CD4-positive, CD25-positive, alpha-beta regulatory T cell (primary cell): ENCODE results near the gene WWP2. TPM values are rescaled to one million over a fixed set of nuclear protein-coding genes. Genes with fewer than 3 reads are reported as not detected.

Source experiments
- ATAC-seq, 2 donors: fragments of 150-1000 bp; cut with Tn5 transposase; one replicate each; pipeline ENCODE4 v1.10.0; 2021; ENCODE audit warnings: low read depth in 2 of 2, moderate number of reproducible peaks in 2 of 2, moderate library complexity in 1 of 2
- DNase-seq, 3 donors: peaks; one replicate each; pipeline versions ENCODE4 v3.0.0 to v3.0.0-alpha.2; 2012 to 2022; ENCODE audit warnings: mixed read lengths in 1 of 3
- H3K27ac ChIP-seq: one replicate; pipeline ENCODE4 v1.7.0; 2013; ENCODE audit warnings: mild to moderate bottlenecking, low read length; ENCODE audit not compliant: insufficient read depth, poor library complexity, severe bottlenecking
- H3K27me3 ChIP-seq: one replicate; pipeline ENCODE4 v1.7.0; 2013; ENCODE audit warnings: low read length; ENCODE audit not compliant: control insufficient read depth, insufficient read depth
- H3K36me3 ChIP-seq: one replicate; pipeline ENCODE4 v1.7.0; 2013; ENCODE audit warnings: mild to moderate bottlenecking, low read length, moderate library complexity; ENCODE audit not compliant: control insufficient read depth, insufficient read depth
- H3K4me1 ChIP-seq: 2 replicates; pipeline ENCODE4 v1.7.0; 2013; ENCODE audit warnings: mild to moderate bottlenecking, low read length; ENCODE audit not compliant: insufficient read depth, control insufficient read depth, poor library complexity, severe bottlenecking
- H3K4me3 ChIP-seq: one replicate; pipeline ENCODE4 v1.7.0; 2013; ENCODE audit warnings: low read depth, mild to moderate bottlenecking, low read length, moderate library complexity
- H3K9me3 ChIP-seq, 2 experiments: 1 replicate in 1 of 2; 2 replicates in 1 of 2; pipeline ENCODE4 v1.7.0; 2013; ENCODE audit warnings: low read length in 2 of 2, mild to moderate bottlenecking in 1 of 2, moderate library complexity in 1 of 2; ENCODE audit not compliant: control insufficient read depth in 2 of 2
- H3K27ac Mint-ChIP-seq, 3 donors: one replicate each; pipeline ENCODE4 v1.8.0; 2020 to 2022; ENCODE audit warnings: mild to moderate bottlenecking in 3 of 3, mixed read lengths in 3 of 3, moderate library complexity in 2 of 3
- H3K27me3 Mint-ChIP-seq: one replicate; pipeline ENCODE4 v1.8.0; 2022; ENCODE audit warnings: mild to moderate bottlenecking, mixed read lengths
- H3K36me3 Mint-ChIP-seq: one replicate; pipeline ENCODE4 v1.8.0; 2020; ENCODE audit warnings: mixed read lengths
- H3K4me1 Mint-ChIP-seq, 4 donors: one replicate each; pipeline ENCODE4 v1.8.0; 2020 to 2022; ENCODE audit warnings: mixed read lengths in 4 of 4, mild to moderate bottlenecking in 1 of 4
- H3K4me3 Mint-ChIP-seq, 4 donors: one replicate each; pipeline ENCODE4 v1.8.0; 2020 to 2022; ENCODE audit warnings: mild to moderate bottlenecking in 4 of 4, mixed read lengths in 4 of 4, moderate library complexity in 3 of 4
- H3K9me3 Mint-ChIP-seq, 7 donors: one replicate each; pipeline ENCODE4 v1.8.0; 2020 to 2022; ENCODE audit warnings: mixed read lengths in 7 of 7, mild to moderate bottlenecking in 3 of 7, moderate library complexity in 2 of 7
- polyA plus RNA-seq, 4 donors: library from polyadenylated mRNA; unstranded; fragments of 300-500 nt; fragmentation: Illumina TruSeq; gene quantifications; one replicate each; pipeline ENCODE4 v1.2.3, GENCODE V29; 2021
- total RNA-seq: library from RNA; stranded (reverse); gene quantifications from one replicate; pipeline ENCODE4 v1.2.3, GENCODE V29; 2022

The WWP2 gene
- total and polyA plus RNA-seq, 5 donors from 2014 or later, result 36.3 to 93.0 (median 41.5) TPM

DNA sequence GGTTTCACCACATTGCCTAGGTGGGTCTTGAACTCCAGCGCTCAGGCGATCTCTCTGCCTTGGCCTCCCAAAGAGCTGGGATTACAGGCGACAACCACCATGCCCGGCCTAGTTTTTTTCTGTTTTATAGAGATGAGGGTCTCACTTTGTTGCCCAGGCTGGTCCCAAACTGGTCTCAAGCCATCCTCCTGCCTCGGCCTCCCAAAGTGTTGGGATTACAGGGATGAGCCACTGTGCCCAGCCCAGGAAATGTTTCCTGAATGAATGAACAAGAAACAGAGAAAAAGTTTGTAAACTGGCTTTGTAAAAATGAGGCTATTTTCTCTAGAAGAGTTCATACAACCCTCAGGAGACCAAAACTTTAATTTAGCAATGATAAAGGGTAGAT, 68.0 kb downstream of the WWP2 start:
- H3K36me3 Mint-ChIP-seq, result peaks cover 18% of the 10 kb centered on the region

DNA sequence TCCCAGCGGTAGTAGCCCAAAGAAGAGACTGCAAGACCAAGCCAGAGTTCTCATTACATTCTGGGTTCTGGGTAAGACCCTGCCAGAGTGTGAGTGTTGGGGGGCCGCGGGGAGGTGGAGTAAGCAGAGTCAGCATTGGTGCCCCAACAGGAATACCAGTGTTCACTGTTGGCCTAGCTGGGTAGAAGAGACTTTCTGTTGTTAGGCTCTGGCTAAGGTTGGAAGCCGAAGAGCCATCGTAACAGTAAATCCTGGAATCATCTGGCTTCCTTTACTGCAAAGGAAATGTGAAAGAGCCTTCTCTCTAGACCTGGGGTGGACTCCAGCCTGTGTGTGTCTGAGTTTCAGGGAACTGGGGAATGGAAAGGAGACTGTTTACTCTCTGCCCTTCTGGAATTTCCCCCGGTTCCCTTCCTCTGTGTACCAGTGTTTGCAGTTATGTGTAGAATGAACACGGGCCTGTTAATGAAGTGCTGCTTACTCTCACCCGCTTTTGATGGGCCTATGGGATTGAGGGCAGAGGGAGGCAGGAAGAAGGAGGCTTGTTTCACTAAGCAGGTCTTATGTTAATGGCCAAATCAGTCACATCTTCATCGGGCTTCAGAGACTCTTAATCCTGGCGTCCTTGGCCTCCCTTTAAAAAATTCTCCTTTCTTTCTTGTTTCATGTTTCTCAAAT, 68.5 kb downstream of the WWP2 start:
- Mint-ChIP-seq H3K27ac (peak overlapping the region in 1 of 3 donors; percentile 20), H3K4me1 (peaks cover 2 to 10% (median 8%) of the 10 kb centered on the region in 4 donors)
- H3K4me3 ChIP-seq, result no peak overlapping the region

More for the DNA sequence above, 68.0 kb downstream of the WWP2 start:
- H3K4me1 ChIP-seq, result no peaks in the 10 kb centered on the region
- no peaks in the 10 kb centered on the region for H3K27me3 ChIP-seq
- DNase-seq (no peak), ATAC-seq (no peak)
- peaks cover 2 to 10% (median 8%) of the 10 kb centered on the region in 4 donors for H3K4me1 Mint-ChIP-seq
- no peaks in the 10 kb centered on the region for H3K9me3 Mint-ChIP-seq
- peaks cover 15% of the 10 kb centered on the region for H3K36me3 ChIP-seq
- no peaks in the 10 kb centered on the region for H3K27me3 Mint-ChIP-seq
- H3K4me3 Mint-ChIP-seq, result no peak overlapping the region
- no peak overlapping the region for H3K27ac ChIP-seq
- H3K9me3 ChIP-seq, result no peaks in the 10 kb centered on the region
- no peak overlapping the region for H3K4me3 ChIP-seq
- peak overlapping the region in 1 of 3 donors; percentile 20 for H3K27ac Mint-ChIP-seq

GRCh38 chr16:69831212-69832123, 69.3 kb downstream of the WWP2 start:
- no peaks in the 10 kb centered on the region for H3K9me3 ChIP-seq
- no peak overlapping the region for H3K27ac ChIP-seq
- H3K4me3 ChIP-seq, result no peak overlapping the region
- Mint-ChIP-seq H3K36me3 (peaks cover 18% of the 10 kb centered on the region), H3K4me1 (peaks cover 2 to 10% (median 8%) of the 10 kb centered on the region in 4 donors), H3K9me3 (no peaks in the 10 kb centered on the region), H3K27ac (no peak overlapping the region), H3K27me3 (no peaks in the 10 kb centered on the region), H3K4me3 (no peak overlapping the region)
- ATAC-seq (no peak), DNase-seq (no peak)
- H3K27me3 ChIP-seq, result no peaks in the 10 kb centered on the region
- H3K4me1 ChIP-seq, result no peaks in the 10 kb centered on the region
- peaks cover 15% of the 10 kb centered on the region for H3K36me3 ChIP-seq

More for the DNA sequence above, 68.5 kb downstream of the WWP2 start:
- Histone ChIP-seq H3K36me3 (peaks cover 15% of the 10 kb centered on the region), H3K9me3 (no peaks in the 10 kb centered on the region), H3K27ac (no peak overlapping the region), H3K27me3 (no peaks in the 10 kb centered on the region), H3K4me1 (no peaks in the 10 kb centered on the region)
- H3K36me3 Mint-ChIP-seq, result peaks cover 18% of the 10 kb centered on the region
- DNase-seq, result no peak
- no peaks in the 10 kb centered on the region for H3K9me3 Mint-ChIP-seq
- no peak for ATAC-seq
- H3K4me3 Mint-ChIP-seq, result no peak overlapping the region
- no peaks in the 10 kb centered on the region for H3K27me3 Mint-ChIP-seq

DNA sequence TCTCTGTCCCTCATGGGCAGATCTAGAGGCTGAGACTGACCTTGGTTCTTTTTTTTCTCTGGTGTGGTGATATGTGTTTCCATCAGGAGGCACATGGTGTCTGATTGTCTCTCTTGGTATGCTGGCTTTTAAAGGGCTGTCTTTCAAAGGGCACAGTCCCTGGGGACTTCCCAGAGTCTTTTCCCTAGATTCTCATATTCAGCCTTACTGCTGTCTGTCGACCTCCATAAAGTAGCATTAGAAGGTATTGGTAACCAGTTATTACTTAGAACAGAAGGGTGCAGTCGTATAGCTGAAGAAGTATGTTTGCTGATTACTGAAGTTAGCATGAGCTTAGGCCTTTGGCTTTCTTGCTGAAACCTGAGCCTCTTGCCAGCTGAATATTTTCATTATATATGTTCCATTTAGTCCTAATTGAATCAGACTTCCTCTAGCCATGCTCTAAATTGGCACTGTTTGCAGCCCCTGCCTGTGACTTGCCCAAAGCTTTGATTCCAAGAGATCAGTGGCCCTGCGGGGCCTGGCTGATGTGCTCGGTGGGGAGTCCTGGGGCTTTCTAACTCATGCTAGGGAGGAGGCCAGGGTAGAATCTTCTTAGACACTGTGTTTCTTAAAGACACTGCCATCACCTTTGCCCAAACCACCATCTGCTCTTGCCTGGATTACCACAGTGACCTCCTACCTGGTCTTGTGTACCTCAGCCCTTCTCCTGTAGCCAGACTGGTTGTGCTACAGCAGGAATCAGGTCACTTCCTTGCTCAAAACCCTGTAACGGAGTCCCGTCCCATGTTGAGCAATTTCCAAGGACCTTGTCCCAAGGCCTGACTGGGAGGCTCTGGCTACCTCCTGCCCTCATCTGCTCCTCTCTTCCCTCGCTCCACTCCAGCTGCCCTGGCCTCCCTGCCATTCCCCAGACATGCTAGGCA, 71.5 kb downstream of the WWP2 start:
- Mint-ChIP-seq H3K4me3 (no peak overlapping the region), H3K9me3 (no peaks in the 10 kb centered on the region), H3K27me3 (no peaks in the 10 kb centered on the region), H3K27ac (peak overlapping the region in 2 of 3 donors; percentile 36 to 70), H3K4me1 (peaks cover 2 to 9% (median 8%) of the 10 kb centered on the region in 4 donors), H3K36me3 (peaks cover 25% of the 10 kb centered on the region)
- ATAC-seq (no peak), DNase-seq (no peak)
- Histone ChIP-seq H3K27ac (no peak overlapping the region), H3K36me3 (peaks cover 6% of the 10 kb centered on the region), H3K4me1 (no peaks in the 10 kb centered on the region), H3K27me3 (no peaks in the 10 kb centered on the region), H3K4me3 (no peak overlapping the region), H3K9me3 (no peaks in the 10 kb centered on the region)

DNA sequence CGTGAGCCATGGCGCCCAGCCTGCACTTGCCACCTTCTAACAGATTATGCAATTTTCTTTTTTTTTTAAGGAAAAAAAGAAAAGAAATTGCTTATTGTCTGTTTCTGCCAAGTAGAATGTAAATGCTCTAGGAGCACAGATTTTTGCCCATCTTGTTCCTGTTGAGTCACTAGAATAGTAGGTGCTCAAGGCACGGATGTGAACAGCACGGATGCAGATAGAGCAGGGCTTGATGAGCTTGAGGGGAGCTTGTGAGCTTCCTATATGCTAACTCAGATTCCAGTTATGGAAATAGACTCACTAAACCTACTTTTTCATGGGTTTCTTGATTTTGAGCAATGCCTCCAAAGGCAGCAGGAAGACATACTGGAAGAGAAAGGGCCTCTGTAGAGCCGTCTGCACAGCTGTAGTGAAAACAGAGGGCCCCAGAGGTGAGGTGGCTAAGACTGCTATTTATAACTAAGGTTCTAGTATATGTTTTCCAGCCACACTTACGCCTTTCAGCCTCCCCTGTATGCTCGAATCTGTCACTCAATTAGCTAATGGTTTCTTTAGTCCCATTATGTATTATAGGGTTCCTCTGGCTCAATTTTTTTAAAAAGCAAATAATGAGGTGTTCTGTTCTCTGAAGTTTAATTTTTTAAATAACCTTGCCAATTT, 72.8 kb downstream of the WWP2 start:
- no peak for ATAC-seq
- peaks cover 2 to 10% (median 7%) of the 10 kb centered on the region in 4 donors for H3K4me1 Mint-ChIP-seq
- H3K27ac Mint-ChIP-seq, result no peak overlapping the region
- H3K4me1 ChIP-seq, result no peaks in the 10 kb centered on the region
- no peaks in the 10 kb centered on the region for H3K9me3 Mint-ChIP-seq
- H3K4me3 Mint-ChIP-seq, result no peak overlapping the region
- H3K27me3 Mint-ChIP-seq, result no peaks in the 10 kb centered on the region
- H3K9me3 ChIP-seq, result no peaks in the 10 kb centered on the region
- H3K36me3 ChIP-seq, result peaks cover 5% of the 10 kb centered on the region
- H3K27ac ChIP-seq, result no peak overlapping the region
- no peaks in the 10 kb centered on the region for H3K27me3 ChIP-seq
- H3K36me3 Mint-ChIP-seq, result peaks cover 20% of the 10 kb centered on the region
- no peak for DNase-seq
- no peak overlapping the region for H3K4me3 ChIP-seq

DNA sequence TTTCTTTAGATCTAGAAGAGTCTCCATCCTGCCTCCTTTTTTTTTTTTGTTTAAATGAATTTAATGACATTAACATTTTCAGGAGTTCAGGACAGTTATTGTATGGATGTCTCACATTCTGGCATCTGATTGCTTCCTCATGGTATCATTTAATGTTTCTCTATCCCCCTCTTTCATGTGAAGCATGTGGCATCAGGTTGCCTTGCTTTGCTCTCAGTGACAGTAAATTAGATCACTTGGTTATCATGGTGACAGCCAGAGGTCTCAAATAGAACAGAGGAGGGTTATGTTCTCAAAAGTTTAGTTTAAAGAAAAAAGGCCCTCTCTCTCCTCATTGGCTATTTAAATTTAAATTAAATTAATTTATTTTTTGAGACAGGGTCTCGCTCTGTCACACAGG, 74.1 kb downstream of the WWP2 start:
- no peak overlapping the region for H3K4me3 ChIP-seq
- Mint-ChIP-seq H3K4me3 (no peak overlapping the region), H3K27ac (no peak overlapping the region), H3K4me1 (peaks cover under 1 to 8% (median 3%) of the 10 kb centered on the region in 4 donors), H3K36me3 (peaks cover 32% of the 10 kb centered on the region), H3K9me3 (no peaks in the 10 kb centered on the region), H3K27me3 (no peaks in the 10 kb centered on the region)
- ATAC-seq, result no peak
- no peaks in the 10 kb centered on the region for H3K27me3 ChIP-seq
- DNase-seq, result no peak
- no peaks in the 10 kb centered on the region for H3K9me3 ChIP-seq
- no peak overlapping the region for H3K27ac ChIP-seq
- H3K4me1 ChIP-seq, result no peaks in the 10 kb centered on the region
- peaks cover 18% of the 10 kb centered on the region for H3K36me3 ChIP-seq

DNA sequence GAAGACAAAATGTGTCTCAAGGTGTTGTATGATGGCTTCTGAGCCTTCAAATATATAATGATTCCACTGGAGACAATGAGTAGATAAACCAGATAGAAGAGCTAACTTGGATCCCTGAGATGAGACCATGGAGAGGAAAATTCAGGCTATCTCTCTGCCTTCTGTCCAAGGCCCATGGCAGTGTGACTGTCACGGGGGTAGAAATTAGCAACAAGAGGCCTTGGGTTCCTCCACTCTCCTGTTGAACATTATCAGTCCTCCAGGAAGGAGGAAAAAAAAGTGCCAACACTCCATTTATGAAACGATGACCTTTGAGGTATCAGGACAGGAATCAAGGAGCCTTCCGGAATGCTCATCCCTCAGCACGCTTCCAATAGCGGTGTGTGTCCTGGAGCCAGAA, 75.2 kb downstream of the WWP2 start:
- Histone ChIP-seq H3K4me1 (no peaks in the 10 kb centered on the region), H3K4me3 (no peak overlapping the region), H3K27ac (no peak overlapping the region), H3K9me3 (no peaks in the 10 kb centered on the region), H3K27me3 (no peaks in the 10 kb centered on the region), H3K36me3 (peaks cover 29% of the 10 kb centered on the region)
- Mint-ChIP-seq H3K4me1 (peaks cover 0 to 6% (median 5%) of the 10 kb centered on the region in 4 donors), H3K9me3 (no peaks in the 10 kb centered on the region), H3K36me3 (peaks cover 43% of the 10 kb centered on the region), H3K27ac (peak overlapping the region in 1 of 3 donors; percentile 83), H3K27me3 (no peaks in the 10 kb centered on the region), H3K4me3 (no peak overlapping the region)
- no peak for DNase-seq
- ATAC-seq, result no peak
